Endothelial cell of hepatic sinusoid (primary cell): Measurements from ENCODE around the gene GABRG3.

ENCODE experiments used
- in situ Hi-C: cut with HindIII; loops from 2 replicates; pipeline ENCODE4 v1.10.0; 2017; ENCODE audit warnings: low sequenced_read_pairs

GABRG3 gene

GRCh38 chr15:26970712-26971210, at the start of gene GABRG3:
Gene GABRG3 (plus strand): TSS chr15:26971181.
- in situ Hi-C loops, result no loop called here

- in situ Hi-C loops, result no loop called here
Observed at GRCh38 chr15:26921433-26921832, 49.5 kb upstream of the GABRG3 start.

GRCh38 chr15:26926081-26926480, 44.9 kb upstream of the GABRG3 start:
- in situ Hi-C loops, result no loop called here

GRCh38 chr15:26928051-26928450, 42.9 kb upstream of the GABRG3 start:
- in situ Hi-C loops, result no loop called here

- in situ Hi-C loops, result no loop called here
Observed at GRCh38 chr15:26929588-26929987, 41.4 kb upstream of the GABRG3 start.

- in situ Hi-C loops, result no loop called here
Observed at GRCh38 chr15:26934848-26935247, 36.1 kb upstream of the GABRG3 start.

- in situ Hi-C loops, result no loop called here
Observed at GRCh38 chr15:26935322-26935721, 35.7 kb upstream of the GABRG3 start.

- in situ Hi-C loops, result no loop called here
Observed at GRCh38 chr15:26936502-26936901, 34.5 kb upstream of the GABRG3 start.

- in situ Hi-C loops, result no loop called here
Observed at GRCh38 chr15:26937134-26937533, 33.8 kb upstream of the GABRG3 start.

GRCh38 chr15:26939398-26939797, 31.6 kb upstream of the GABRG3 start:
- in situ Hi-C loops, result no loop called here

GRCh38 chr15:26941489-26941888, 29.5 kb upstream of the GABRG3 start:
- in situ Hi-C loops, result no loop called here

GRCh38 chr15:26943866-26944265, 27.1 kb upstream of the GABRG3 start:
- in situ Hi-C loops, result no loop called here

- in situ Hi-C loops, result no loop called here
Observed at GRCh38 chr15:26945046-26945445, 25.9 kb upstream of the GABRG3 start.

GRCh38 chr15:26950001-26950400, 21.0 kb upstream of the GABRG3 start:
- in situ Hi-C loops, result no loop called here

- in situ Hi-C loops, result no loop called here
Observed at GRCh38 chr15:26954403-26954802, 16.6 kb upstream of the GABRG3 start.

- in situ Hi-C loops, result no loop called here
Observed at GRCh38 chr15:26967719-26968269, 3.2 kb upstream of the GABRG3 start.

GRCh38 chr15:26968806-26969205, 2.2 kb upstream of the GABRG3 start:
- in situ Hi-C loops, result no loop called here

GRCh38 chr15:26971271-26972018, 464 bp downstream of the GABRG3 start:
- in situ Hi-C loops, result no loop called here

GRCh38 chr15:26972636-26973035, 1.7 kb downstream of the GABRG3 start:
- in situ Hi-C loops, result no loop called here

GRCh38 chr15:26974120-26974780, 3.3 kb downstream of the GABRG3 start:
- in situ Hi-C loops, result no loop called here

- in situ Hi-C loops, result no loop called here
Observed at GRCh38 chr15:26981492-26981891, 10.5 kb downstream of the GABRG3 start.

GRCh38 chr15:26983822-26984221, 12.8 kb downstream of the GABRG3 start:
- in situ Hi-C loops, result no loop called here
